ENCODE data around the gene ADORA2A. TPM values are rescaled to one million over a fixed set of nuclear protein-coding genes. Genes with fewer than 3 reads are reported as not detected.

Gene ADORA2A
- total RNA-seq, 4 donors from 2014 or later, result 3.0 to 6.2 (median 3.0) TPM; not detected in 1

DNA sequence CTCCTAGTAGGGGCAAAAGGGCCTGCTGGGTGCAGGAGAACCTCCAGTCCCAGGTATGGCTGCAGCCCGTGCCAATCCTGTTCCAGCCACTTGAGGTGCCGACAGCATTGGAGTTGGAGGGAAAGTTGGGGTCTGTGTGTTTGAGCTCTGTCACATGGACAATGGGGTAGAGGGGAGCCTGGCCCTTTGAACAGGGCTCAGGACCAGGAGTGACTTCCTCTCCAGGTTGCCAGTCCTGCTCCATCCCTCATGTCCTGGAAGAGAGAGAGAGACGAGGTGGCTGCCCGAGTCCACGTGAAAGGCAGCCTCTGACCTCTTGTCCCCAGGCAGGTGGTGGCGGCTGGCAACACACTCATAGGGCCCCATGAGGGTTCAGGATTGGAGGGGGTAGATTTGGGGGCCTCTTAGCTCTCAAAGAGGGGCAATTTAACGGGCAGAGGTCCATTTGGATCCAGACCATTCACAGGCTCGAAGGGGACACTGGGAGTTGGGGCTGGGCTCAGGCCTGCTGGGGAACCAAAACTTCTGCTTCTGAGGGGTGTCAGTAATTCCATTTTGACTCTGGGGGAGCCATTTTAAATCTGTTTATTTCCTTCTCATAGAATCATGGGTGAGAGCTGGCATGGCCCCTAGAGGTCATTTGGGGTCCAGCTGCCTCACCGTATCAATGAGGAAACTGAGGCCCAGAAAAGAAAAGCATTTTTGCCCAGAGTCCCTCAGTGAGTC is 4.1 kb downstream of the ADORA2A start:
- Histone ChIP-seq H3K27me3 (no peaks in the 10 kb centered on the region), H3K27ac (peak overlapping the region in 2 of 4 donors; percentile 74 to 79), H3K9me3 (no peaks in the 10 kb centered on the region), H3K4me3 (no peak overlapping the region), H3K36me3 (no peaks in the 10 kb centered on the region), H3K4me1 (peaks cover 24 to 57% (median 31%) of the 10 kb centered on the region in 4 donors)
- in situ Hi-C loops (cut with MboI; ENCODE audit: low pct_ligation_motif_present in 1 of 4, low pct_unique_long_range_greater_than_20kb in 1 of 4, low sequenced_read_pairs in 3 of 4), result no loop called here
- TF ChIP-seq POLR2AphosphoS5 (IDR thresholded peaks at IDR 0.05) (no peak), POLR2A (IDR thresholded peaks at IDR 0.05) (no peak), EP300 (IDR thresholded peaks at IDR 0.05; ENCODE audit: low read depth) (no peak)
- TF ChIP-seq, protein P1, sequence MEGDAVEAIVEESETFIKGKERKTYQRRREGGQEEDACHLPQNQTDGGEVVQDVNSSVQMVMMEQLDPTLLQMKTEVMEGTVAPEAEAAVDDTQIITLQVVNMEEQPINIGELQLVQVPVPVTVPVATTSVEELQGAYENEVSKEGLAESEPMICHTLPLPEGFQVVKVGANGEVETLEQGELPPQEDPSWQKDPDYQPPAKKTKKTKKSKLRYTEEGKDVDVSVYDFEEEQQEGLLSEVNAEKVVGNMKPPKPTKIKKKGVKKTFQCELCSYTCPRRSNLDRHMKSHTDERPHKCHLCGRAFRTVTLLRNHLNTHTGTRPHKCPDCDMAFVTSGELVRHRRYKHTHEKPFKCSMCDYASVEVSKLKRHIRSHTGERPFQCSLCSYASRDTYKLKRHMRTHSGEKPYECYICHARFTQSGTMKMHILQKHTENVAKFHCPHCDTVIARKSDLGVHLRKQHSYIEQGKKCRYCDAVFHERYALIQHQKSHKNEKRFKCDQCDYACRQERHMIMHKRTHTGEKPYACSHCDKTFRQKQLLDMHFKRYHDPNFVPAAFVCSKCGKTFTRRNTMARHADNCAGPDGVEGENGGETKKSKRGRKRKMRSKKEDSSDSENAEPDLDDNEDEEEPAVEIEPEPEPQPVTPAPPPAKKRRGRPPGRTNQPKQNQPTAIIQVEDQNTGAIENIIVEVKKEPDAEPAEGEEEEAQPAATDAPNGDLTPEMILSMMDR (IDR thresholded peaks at IDR 0.05), result no peak
- DNase-seq, result no peak
- WGBS, 2 donors (ENCODE audit: low coverage in 1 of 2), result 70 to 86% methylated on average over 2 to 9 of the region's 9 CpGs
- intact Hi-C loops (cut with DNase I; ENCODE audit: low total_unique reads), result no loop called here

DNA sequence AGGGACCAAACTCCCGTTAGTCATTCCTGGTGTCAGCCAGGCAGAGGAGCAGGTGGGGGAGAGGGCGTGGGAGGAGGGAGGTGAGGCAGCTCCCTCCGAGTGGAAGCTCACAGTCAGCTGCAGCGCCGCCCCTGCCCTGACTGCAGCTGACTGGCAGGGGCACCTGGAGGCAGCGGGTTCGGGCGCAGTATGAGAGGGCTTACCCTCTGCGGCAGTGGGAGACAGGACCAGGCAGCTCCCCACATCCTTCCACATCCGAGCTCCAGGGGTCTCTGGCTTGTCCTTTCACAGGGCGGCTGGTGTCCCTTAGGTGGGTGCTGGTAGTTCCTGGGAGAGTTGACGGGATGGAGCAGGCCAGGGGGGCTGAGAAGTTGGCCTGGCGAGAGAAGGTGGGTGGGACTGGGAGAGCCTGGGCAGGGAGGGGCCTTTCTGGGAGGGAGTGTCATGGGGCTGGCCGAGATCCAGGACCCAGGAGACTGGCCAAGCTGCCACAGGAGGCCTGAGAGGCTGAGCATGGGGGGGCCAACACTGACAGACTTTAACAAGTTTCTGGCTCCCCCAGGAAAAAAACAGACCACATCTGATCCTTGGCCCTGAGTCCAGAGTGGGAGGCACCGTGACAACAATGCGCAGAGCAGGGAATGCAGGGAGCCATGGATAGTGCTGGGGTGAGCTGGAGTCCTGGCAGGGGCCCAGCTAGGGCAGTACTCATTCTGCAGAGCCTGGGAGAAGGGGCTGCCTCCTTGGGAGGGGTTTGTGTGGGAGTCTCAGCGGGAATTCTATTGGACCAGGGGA is 4.9 kb downstream of the ADORA2A start:
- Histone ChIP-seq H3K27ac (peak overlapping the region in 3 of 4 donors; percentile 15 to 79 (median 74)), H3K9me3 (no peaks in the 10 kb centered on the region), H3K36me3 (no peaks in the 10 kb centered on the region), H3K4me1 (peaks cover 24 to 59% (median 31%) of the 10 kb centered on the region in 4 donors), H3K4me3 (no peak overlapping the region), H3K27me3 (no peaks in the 10 kb centered on the region)
- DNase-seq, result peak; percentile 71
- 41% methylated on average over 17 of the region's 17 CpGs; no CpG with 5 or more reads in 1 of the 2 donors for WGBS, 2 donors (ENCODE audit: low coverage in 1 of 2)
- intact Hi-C loops (cut with DNase I; ENCODE audit: low total_unique reads), result no loop called here
- in situ Hi-C loops (cut with MboI; ENCODE audit: low pct_ligation_motif_present in 1 of 4, low pct_unique_long_range_greater_than_20kb in 1 of 4, low sequenced_read_pairs in 3 of 4), result no loop called here
- no peak for TF ChIP-seq POLR2AphosphoS5 (IDR thresholded peaks at IDR 0.05)
- TF ChIP-seq EP300 (IDR thresholded peaks at IDR 0.05; ENCODE audit: low read depth), result no peak
- TF ChIP-seq, protein P1 (IDR thresholded peaks at IDR 0.05), result no peak
- TF ChIP-seq POLR2A (IDR thresholded peaks at IDR 0.05), result no peak

DNA sequence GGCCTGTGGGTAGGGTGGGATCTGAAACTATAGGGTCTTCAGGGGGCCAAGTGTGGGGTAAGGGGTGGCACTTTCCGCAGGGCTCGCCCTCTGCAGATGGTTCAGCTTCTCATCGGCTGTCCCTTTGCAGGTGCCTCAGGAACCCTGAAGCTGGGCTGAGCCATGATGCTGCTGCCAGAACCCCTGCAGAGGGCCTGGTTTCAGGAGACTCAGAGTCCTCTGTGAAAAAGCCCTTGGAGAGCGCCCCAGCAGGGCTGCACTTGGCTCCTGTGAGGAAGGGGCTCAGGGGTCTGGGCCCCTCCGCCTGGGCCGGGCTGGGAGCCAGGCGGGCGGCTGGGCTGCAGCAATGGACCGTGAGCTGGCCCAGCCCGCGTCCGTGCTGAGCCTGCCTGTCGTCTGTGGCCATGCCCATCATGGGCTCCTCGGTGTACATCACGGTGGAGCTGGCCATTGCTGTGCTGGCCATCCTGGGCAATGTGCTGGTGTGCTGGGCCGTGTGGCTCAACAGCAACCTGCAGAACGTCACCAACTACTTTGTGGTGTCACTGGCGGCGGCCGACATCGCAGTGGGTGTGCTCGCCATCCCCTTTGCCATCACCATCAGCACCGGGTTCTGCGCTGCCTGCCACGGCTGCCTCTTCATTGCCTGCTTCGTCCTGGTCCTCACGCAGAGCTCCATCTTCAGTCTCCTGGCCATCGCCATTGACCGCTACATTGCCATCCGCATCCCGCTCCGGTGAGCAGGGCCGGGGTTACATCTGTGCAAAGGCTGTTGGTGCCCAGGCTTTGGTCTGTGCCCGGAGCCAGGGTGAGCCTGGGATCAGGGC is 5.8 kb downstream of the ADORA2A start:
- intact Hi-C loops (cut with DNase I; ENCODE audit: low total_unique reads) (no loop called here), in situ Hi-C loops (cut with MboI; ENCODE audit: low pct_ligation_motif_present in 1 of 4, low pct_unique_long_range_greater_than_20kb in 1 of 4, low sequenced_read_pairs in 3 of 4) (no loop called here)
- DNase-seq, result no peak
- H3K27me3 ChIP-seq, result no peaks in the 10 kb centered on the region
- H3K36me3 ChIP-seq, result no peaks in the 10 kb centered on the region
- WGBS, 2 donors (ENCODE audit: low coverage in 1 of 2), result 90% methylated on average over 2 to 34 of the region's 34 CpGs
- peak overlapping the region; percentile 42 to 79 (median 66) for H3K27ac ChIP-seq
- H3K4me1 ChIP-seq, result peaks cover 24 to 59% (median 31%) of the 10 kb centered on the region in 4 donors
- no peak overlapping the region for H3K4me3 ChIP-seq
- H3K9me3 ChIP-seq, result no peaks in the 10 kb centered on the region
- TF ChIP-seq POLR2A (IDR thresholded peaks at IDR 0.05) (no peak), POLR2AphosphoS5 (IDR thresholded peaks at IDR 0.05) (no peak), EP300 (IDR thresholded peaks at IDR 0.05; ENCODE audit: low read depth) (no peak)
- TF ChIP-seq, protein P1 (IDR thresholded peaks at IDR 0.05), result no peak
